DOHH2 (cell line): ENCODE measurements around the gene OTUD6A.

Experiments
- H3F3A ChIP-seq: fragments of 200-600 bp; sonication (generic), shearing (Covaris generic); 2 replicates; pipeline ENCODE4 v1.6.0; 2016; ENCODE audit warnings: antibody characterized with exemption, mild to moderate bottlenecking; ENCODE audit not compliant: control insufficient read depth, insufficient read depth
- H3K27ac ChIP-seq: fragments of 200-600 bp; sonication (generic); 2 replicates; pipeline ENCODE4 v1.5.1; 2014; ENCODE audit warnings: low read depth, mild to moderate bottlenecking, low read length, moderate library complexity
- H3K27me3 ChIP-seq: fragments of 200-600 bp; sonication (generic); 2 replicates; pipeline ENCODE4 v1.6.1; 2014; ENCODE audit warnings: mild to moderate bottlenecking, low read length, mixed read lengths; ENCODE audit not compliant: control insufficient read depth
- H3K36me3 ChIP-seq: fragments of 200-600 bp; sonication (generic); 2 replicates; pipeline ENCODE4 v1.6.1; 2014; ENCODE audit warnings: mild to moderate bottlenecking, low read length, moderate library complexity, mixed read lengths; ENCODE audit not compliant: control insufficient read depth
- H3K4me1 ChIP-seq: fragments of 200-600 bp; sonication (generic); 2 replicates; pipeline ENCODE4 v1.6.1; 2014; ENCODE audit warnings: mild to moderate bottlenecking, low read length, mixed read lengths; ENCODE audit not compliant: control insufficient read depth
- H3K4me2 ChIP-seq: fragments of 200-600 bp; sonication (generic); 2 replicates; pipeline ENCODE4 v1.6.0; 2014; ENCODE audit warnings: mild to moderate bottlenecking, low read length, moderate library complexity
- H3K4me3 ChIP-seq: fragments of 200-600 bp; sonication (generic); 2 replicates; pipeline ENCODE4 v1.5.1; 2014; ENCODE audit warnings: mild to moderate bottlenecking, low read length, mixed read lengths
- H3K79me2 ChIP-seq: fragments of 200-600 bp; sonication (generic); 2 replicates; pipeline ENCODE4 v1.6.1; 2014; ENCODE audit warnings: mild to moderate bottlenecking, low read length, mixed read lengths; ENCODE audit not compliant: control insufficient read depth
- H3K9me2 ChIP-seq: fragments of 200-600 bp; sonication (generic); replicated peaks from 2 replicates; pipeline ENCODE4 v1.6.1; 2014; ENCODE audit warnings: mild to moderate bottlenecking, low read length, mixed read lengths; ENCODE audit not compliant: control insufficient read depth
- H3K9me3 ChIP-seq: fragments of 200-600 bp; sonication (generic); 2 replicates; pipeline ENCODE4 v1.6.1; 2014; ENCODE audit warnings: antibody characterized with exemption, low read length, mixed read lengths; ENCODE audit not compliant: control insufficient read depth, insufficient read depth
- H4K20me1 ChIP-seq: fragments of 200-600 bp; sonication (generic); 2 replicates; pipeline ENCODE4 v1.6.0; 2014; ENCODE audit warnings: low read depth, mild to moderate bottlenecking, antibody characterized with exemption, low read length, moderate library complexity; ENCODE audit not compliant: control insufficient read depth, insufficient read depth
- EZH2phosphoT487 ChIP-seq: fragments of 200-600 bp; sonication (generic); IDR thresholded peaks from 2 replicates; pipeline ENCODE4 v1.6.1; 2017; ENCODE audit warnings: borderline replicate concordance, mild to moderate bottlenecking, antibody characterized with exemption, low read length, moderate library complexity, mixed read lengths
- TF ChIP-seq, protein P1 (sequence below): fragments of 200-600 bp; sonication (generic); IDR thresholded peaks from one replicate; pipeline ENCODE4 v1.5.1; 2014; ENCODE audit warnings: antibody characterized with exemption, mild to moderate bottlenecking, low read depth, low read length; ENCODE audit not compliant: poor library complexity, severe bottlenecking

OTUD6A gene

DNA sequence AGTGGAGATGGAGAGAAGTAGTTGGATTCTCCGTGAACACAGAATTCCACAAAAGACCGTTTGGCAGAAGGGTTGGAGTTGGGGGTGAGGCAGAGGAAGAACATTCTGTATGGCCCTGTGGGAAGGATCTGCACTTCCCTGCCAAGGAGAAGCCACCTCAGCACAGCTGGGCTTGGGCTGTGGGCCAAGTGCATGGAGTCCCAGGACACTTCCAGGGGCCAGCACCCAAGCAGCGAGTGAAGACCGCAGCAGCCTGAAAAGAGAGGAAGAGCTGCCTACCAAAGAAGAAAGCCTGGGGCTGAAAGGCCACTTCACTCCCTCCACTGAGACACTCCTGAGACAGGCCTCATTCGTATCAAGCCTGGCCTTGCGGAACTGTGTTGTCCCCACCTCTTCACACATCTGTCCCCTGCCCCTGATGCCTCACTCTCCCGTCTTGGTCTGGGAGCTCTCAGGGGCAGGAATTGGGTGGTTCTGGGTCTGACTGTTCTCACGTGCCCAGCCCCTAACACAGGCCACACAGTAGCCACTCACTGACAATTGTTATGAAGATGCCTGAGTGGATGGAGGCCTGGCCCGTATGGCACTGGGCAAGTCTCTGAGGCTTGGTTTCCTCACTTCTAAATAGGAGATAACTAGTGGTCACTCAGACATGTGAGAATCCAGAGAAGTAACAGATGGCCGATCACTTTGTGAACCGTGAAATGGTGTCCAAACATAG, 9.2 kb upstream of the OTUD6A start:
- no peak overlapping the region for H3K4me3 ChIP-seq
- H3K27ac ChIP-seq = no peak overlapping the region
- H3K4me1 ChIP-seq = no peaks in the 10 kb centered on the region
- TF ChIP-seq, protein P1, sequence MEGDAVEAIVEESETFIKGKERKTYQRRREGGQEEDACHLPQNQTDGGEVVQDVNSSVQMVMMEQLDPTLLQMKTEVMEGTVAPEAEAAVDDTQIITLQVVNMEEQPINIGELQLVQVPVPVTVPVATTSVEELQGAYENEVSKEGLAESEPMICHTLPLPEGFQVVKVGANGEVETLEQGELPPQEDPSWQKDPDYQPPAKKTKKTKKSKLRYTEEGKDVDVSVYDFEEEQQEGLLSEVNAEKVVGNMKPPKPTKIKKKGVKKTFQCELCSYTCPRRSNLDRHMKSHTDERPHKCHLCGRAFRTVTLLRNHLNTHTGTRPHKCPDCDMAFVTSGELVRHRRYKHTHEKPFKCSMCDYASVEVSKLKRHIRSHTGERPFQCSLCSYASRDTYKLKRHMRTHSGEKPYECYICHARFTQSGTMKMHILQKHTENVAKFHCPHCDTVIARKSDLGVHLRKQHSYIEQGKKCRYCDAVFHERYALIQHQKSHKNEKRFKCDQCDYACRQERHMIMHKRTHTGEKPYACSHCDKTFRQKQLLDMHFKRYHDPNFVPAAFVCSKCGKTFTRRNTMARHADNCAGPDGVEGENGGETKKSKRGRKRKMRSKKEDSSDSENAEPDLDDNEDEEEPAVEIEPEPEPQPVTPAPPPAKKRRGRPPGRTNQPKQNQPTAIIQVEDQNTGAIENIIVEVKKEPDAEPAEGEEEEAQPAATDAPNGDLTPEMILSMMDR = no peak
- no peak for TF ChIP-seq EZH2phosphoT487
- H3K27me3 ChIP-seq = no peaks in the 10 kb centered on the region
- H3K4me2 ChIP-seq = no peak overlapping the region
- H3F3A ChIP-seq = no peaks in the 10 kb centered on the region
- H3K9me2 ChIP-seq = no peaks in the 10 kb centered on the region
- no peaks in the 10 kb centered on the region for H4K20me1 ChIP-seq
- no peaks in the 10 kb centered on the region for H3K9me3 ChIP-seq
- H3K36me3 ChIP-seq = no peaks in the 10 kb centered on the region
- H3K79me2 ChIP-seq = no peaks in the 10 kb centered on the region

GRCh38 chrX:70054391-70054790, 7.9 kb upstream of the OTUD6A start:
- Histone ChIP-seq H3K9me2 (no peaks in the 10 kb centered on the region), H3K4me2 (no peak overlapping the region), H3K79me2 (no peaks in the 10 kb centered on the region), H3K27me3 (no peaks in the 10 kb centered on the region), H3K4me1 (no peaks in the 10 kb centered on the region), H3K9me3 (no peaks in the 10 kb centered on the region), H3K27ac (no peak overlapping the region), H3F3A (no peaks in the 10 kb centered on the region), H3K4me3 (no peak overlapping the region), H4K20me1 (no peaks in the 10 kb centered on the region), H3K36me3 (no peaks in the 10 kb centered on the region)
- TF ChIP-seq, protein P1 = no peak
- no peak for TF ChIP-seq EZH2phosphoT487

- no peaks in the 10 kb centered on the region for H3K79me2 ChIP-seq
- H4K20me1 ChIP-seq = no peaks in the 10 kb centered on the region
- TF ChIP-seq EZH2phosphoT487 = no peak
- TF ChIP-seq, protein P1 = no peak
- H3K36me3 ChIP-seq = no peaks in the 10 kb centered on the region
- no peaks in the 10 kb centered on the region for H3K9me2 ChIP-seq
- no peaks in the 10 kb centered on the region for H3F3A ChIP-seq
- H3K27ac ChIP-seq = no peak overlapping the region
- no peaks in the 10 kb centered on the region for H3K9me3 ChIP-seq
- no peak overlapping the region for H3K4me2 ChIP-seq
- no peak overlapping the region for H3K4me3 ChIP-seq
- H3K4me1 ChIP-seq = no peaks in the 10 kb centered on the region
- H3K27me3 ChIP-seq = no peaks in the 10 kb centered on the region
These were observed 799 bp downstream of the OTUD6A start for GRCh38 chrX:70062961-70063550.
